Measurements from ENCODE around the gene CCDC110.

Gene CCDC110

DNA sequence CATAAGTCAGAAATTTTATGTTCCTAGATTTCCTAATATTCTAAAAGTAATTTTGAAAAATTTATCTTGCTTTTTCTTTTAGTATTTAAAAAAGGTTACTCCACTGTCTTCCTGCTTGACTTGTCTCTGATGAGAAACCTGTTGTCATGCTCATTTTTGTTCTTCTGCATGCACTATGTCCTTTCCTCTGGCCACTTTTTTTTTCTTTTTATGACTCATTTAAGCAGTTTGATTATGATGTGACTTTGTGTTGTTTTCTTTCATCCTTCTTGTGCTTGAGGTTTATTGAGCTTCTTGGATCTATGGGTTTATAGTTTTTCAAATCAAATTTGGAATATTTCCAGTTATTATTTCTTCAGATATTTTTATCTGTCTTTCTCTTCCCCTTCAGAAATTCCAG, 33.7 kb downstream of the CCDC110 start:
- no peak for DNase-seq (ENCODE audit: extremely low read depth, low read depth)
- no peak for TF ChIP-seq CTCF (IDR thresholded peaks at IDR 0.05; ENCODE audit: low read depth, low read length)

DNA sequence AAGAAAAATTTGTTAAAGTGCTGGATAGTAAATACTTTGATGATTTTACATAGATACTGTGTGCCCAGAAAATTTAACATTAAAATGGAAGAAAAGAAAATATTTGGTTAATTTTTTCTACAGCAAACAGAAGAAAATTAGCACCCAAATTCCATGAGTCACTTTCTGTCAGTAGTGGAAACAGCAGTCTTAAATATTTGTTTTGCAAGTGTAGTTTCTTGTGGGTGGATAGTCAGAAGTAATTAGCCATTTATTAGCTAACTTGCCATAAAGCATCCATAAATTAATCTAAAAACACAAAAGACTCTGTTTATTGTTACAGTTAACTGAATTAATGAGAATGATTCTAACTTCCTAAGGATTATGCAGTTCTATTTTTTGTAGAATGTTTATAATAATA, 36.1 kb downstream of the CCDC110 start:
- no peak for DNase-seq (ENCODE audit: extremely low read depth, low read depth)
- no peak for TF ChIP-seq CTCF (IDR thresholded peaks at IDR 0.05; ENCODE audit: low read depth, low read length)

GRCh38 chr4:185429660-185430059, 41.9 kb downstream of the CCDC110 start:
- no peak for TF ChIP-seq CTCF (IDR thresholded peaks at IDR 0.05; ENCODE audit: low read depth, low read length)
- no peak for DNase-seq (ENCODE audit: extremely low read depth, low read depth)

DNA sequence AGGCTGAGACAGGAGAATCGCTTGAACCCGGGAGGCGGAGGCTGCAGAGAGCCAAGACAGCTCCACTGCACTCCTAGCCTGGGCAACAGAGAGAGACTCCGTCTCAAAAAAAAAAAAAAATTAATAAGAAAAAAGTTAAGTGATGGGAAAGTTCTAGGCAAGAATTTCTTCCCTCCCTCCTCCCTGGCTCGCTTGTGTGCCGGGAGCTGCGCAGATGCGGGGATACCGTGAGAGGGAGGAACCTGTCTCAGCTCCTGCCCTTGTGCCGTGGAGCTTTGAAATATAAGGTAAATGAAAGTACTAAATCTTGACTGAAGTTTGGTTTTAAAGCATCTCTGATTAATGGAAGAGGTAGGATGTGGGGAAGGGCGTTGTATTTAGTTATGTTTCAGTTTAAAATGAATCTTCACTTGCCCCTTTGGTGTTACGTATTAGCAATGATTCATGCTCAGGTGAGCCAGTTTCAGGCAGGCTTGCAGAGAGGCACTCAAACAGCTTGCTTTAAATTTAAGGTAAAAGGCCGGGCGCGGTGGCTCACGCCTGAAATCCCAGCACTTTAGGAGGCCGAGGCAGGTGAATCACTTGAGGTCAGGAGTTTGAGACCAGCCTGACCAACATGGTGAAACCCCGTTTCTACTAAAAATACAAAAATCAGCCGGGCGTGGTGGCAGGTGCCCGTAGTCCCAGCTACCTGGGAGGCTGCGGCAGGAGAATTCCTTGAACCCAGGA, 44.4 kb downstream of the CCDC110 start:
- TF ChIP-seq CTCF (IDR thresholded peaks at IDR 0.05; ENCODE audit: low read depth, low read length), result no peak
- no peak for DNase-seq (ENCODE audit: extremely low read depth, low read depth)

DNA sequence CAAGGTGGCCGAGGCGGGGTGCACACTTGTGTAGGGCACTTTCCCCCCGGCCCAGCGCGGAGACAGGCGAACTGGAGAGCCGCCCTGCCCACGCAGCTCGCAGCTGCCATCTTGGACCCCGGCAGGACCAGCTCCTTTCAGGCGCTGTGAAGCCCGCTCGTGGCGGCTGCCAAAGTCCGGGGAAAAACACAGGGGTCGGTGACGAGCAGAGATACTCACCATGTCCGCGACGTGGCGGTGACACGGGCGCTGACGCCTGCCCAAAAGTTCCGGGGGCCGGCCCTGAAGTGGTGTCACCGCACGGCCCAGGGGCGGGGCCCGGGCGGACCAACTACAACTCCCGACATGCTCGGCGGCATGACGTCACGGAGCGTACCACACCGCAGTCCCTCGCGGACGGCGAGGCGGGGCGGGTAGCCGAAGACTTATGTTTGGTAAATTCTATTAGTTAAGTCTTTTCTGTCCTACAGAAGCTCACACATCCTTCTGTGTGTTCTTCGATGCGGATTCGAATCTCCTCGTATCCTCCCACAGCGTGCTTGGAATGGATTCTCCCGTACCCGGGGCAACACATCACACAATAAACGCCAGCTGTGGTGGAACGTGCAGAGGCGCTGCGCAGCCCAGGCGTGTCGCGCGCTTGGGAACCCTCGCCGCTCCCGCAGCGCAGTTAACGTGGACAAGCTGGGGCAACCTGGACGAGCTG, 45.7 kb downstream of the CCDC110 start, which contains the start of gene UFSP2:
UFSP2 (minus strand) TSS at position 318 of the 706 bp plus-strand sequence; CDS start at position 222, 96 bp downstream.
- no peak; the same call in 1 of the 2 replicates for TF ChIP-seq CTCF (IDR thresholded peaks at IDR 0.05; ENCODE audit: low read depth, low read length)
- peak; percentile 70 for DNase-seq (ENCODE audit: extremely low read depth, low read depth)

- TF ChIP-seq CTCF (IDR thresholded peaks at IDR 0.05; ENCODE audit: low read depth, low read length), result no peak
- peak; percentile 4 for DNase-seq (ENCODE audit: extremely low read depth, low read depth)
These were observed 46.5 kb downstream of the CCDC110 start for GRCh38 chr4:185424905-185425646.
